Endothelial cell of umbilical vein (primary cell): Measurements from ENCODE around the gene ALG6. TPM values are rescaled to one million over a fixed set of nuclear protein-coding genes. Genes with fewer than 3 reads are reported as not detected.

Experiments used
- BruUV-seq: library from RNA; stranded (reverse); fragments of 400-500 nt; replicated peaks from 2 replicates; lab custom pipeline; 2021; lab: Mats Ljungman, UMichigan
- CTCF ChIA-PET: fragments of 300-600, 350-600 bp; sonication (Branson Sonifier 250); formaldehyde crosslinking; loops from one replicate; lab custom pipeline; 2021; ENCODE audit warnings: antibody characterized with exemption, inconsistent platforms; lab: Charles Lee
- POLR2A ChIA-PET: fragments of 300-600, 350-600 bp; sonication (Branson Sonifier 250); formaldehyde crosslinking; loops from one replicate; lab custom pipeline; 2021; ENCODE audit warnings: antibody characterized with exemption, inconsistent platforms; lab: Charles Lee
- DNase-seq: peaks from one replicate; pipeline ENCODE4 v3.0.0-alpha.2; 2011; ENCODE audit warnings: low read depth, low spot score
- FAIRE-seq: peaks from 2 replicates; lab custom pipeline; 2011; peaks lifted over from hg19 to GRCh38; lab: Jason Lieb, UNC
- H2AFZ ChIP-seq: 2 replicates; pipeline ENCODE4 v1.6.0; 2012; ENCODE audit warnings: low read depth, low read length, control low read depth, inconsistent platforms
- H3K27ac ChIP-seq: 2 replicates; pipeline ENCODE4 v1.5.1; 2011; ENCODE audit warnings: low read depth, mild to moderate bottlenecking, control low read depth, low read length, moderate library complexity; ENCODE audit not compliant: insufficient read depth
- H3K27me3 ChIP-seq, 2 experiments: 2 replicates each; pipeline versions ENCODE4 v1.6.0 to v1.6.1; 2011; ENCODE audit warnings: low read length in 2 of 2, mixed read lengths in 1 of 2; ENCODE audit not compliant: control insufficient read depth in 2 of 2, insufficient read depth in 2 of 2
- H3K36me3 ChIP-seq, 2 experiments: 2 replicates in 1 of 2; 3 replicates in 1 of 2; pipeline ENCODE4 v1.5.1; 2011; ENCODE audit warnings: low read length in 2 of 2, mild to moderate bottlenecking in 1 of 2, moderate library complexity in 1 of 2; ENCODE audit not compliant: control insufficient read depth in 2 of 2, insufficient read depth in 2 of 2; ENCODE audit errors: extremely low read depth in 1 of 2
- H3K4me1 ChIP-seq: 3 replicates; pipeline ENCODE4 v1.5.1; 2011; ENCODE audit warnings: mild to moderate bottlenecking, low read length; ENCODE audit not compliant: control insufficient read depth, insufficient read depth; ENCODE audit errors: extremely low read depth
- H3K4me2 ChIP-seq: 2 replicates; pipeline ENCODE4 v1.6.1; 2011; ENCODE audit warnings: low read length, control low read depth, mixed read lengths; ENCODE audit not compliant: insufficient read depth
- H3K4me3 ChIP-seq, 3 experiments: fragments of 200-600 bp in 1 of 3; sonication (generic), shearing (Covaris generic) in 1 of 3; replicated peaks in 1 of 3; 2 replicates each; pipeline ENCODE4 v1.5.1; 2011 to 2016; ENCODE audit warnings: control low read depth in 3 of 3, low read length in 3 of 3, mild to moderate bottlenecking in 2 of 3, inconsistent platforms in 1 of 3, low read depth in 1 of 3, moderate library complexity in 1 of 3; ENCODE audit not compliant: insufficient read depth in 1 of 3
- H3K79me2 ChIP-seq: 2 replicates; pipeline ENCODE4 v1.6.0; 2012; ENCODE audit warnings: low read length, inconsistent platforms; ENCODE audit not compliant: control insufficient read depth, insufficient read depth
- H3K9ac ChIP-seq: replicated peaks from 2 replicates; pipeline ENCODE3; 2011; ENCODE audit warnings: low read length, control low read depth; ENCODE audit not compliant: insufficient read depth; ENCODE audit errors: extremely low read depth
- H3K9me1 ChIP-seq: replicated peaks from 3 replicates; pipeline ENCODE4 v1.6.0; 2011; ENCODE audit warnings: mild to moderate bottlenecking, low read length; ENCODE audit not compliant: control insufficient read depth, insufficient read depth; ENCODE audit errors: extremely low read depth
- H3K9me3 ChIP-seq: replicated peaks from 2 replicates; pipeline ENCODE4 v1.5.1; 2012; ENCODE audit warnings: low read length, inconsistent platforms; ENCODE audit not compliant: control insufficient read depth, insufficient read depth
- H4K20me1 ChIP-seq: replicated peaks from 2 replicates; pipeline ENCODE3; 2011; ENCODE audit warnings: mild to moderate bottlenecking, low read length; ENCODE audit not compliant: control insufficient read depth, insufficient read depth; ENCODE audit errors: extremely low read depth
- EZH2 ChIP-seq: IDR thresholded peaks from 2 replicates; pipeline ENCODE4 v1.6.1; 2012; ENCODE audit warnings: borderline replicate concordance, low read depth, mild to moderate bottlenecking, moderate library complexity, low read length, inconsistent platforms; ENCODE audit not compliant: severe bottlenecking
- FOS ChIP-seq: IDR thresholded peaks from 2 replicates; pipeline ENCODE4 v1.6.1; 2011; ENCODE audit warnings: mild to moderate bottlenecking, low read length, moderate library complexity, borderline replicate concordance; ENCODE audit not compliant: insufficient read depth
- GATA2 ChIP-seq: IDR thresholded peaks from 2 replicates; pipeline ENCODE4 v1.7.0; 2011; ENCODE audit warnings: low read depth, mild to moderate bottlenecking, moderate library complexity, mixed read lengths, low read length; ENCODE audit not compliant: insufficient read length, insufficient read depth
- JUN ChIP-seq: IDR thresholded peaks from 2 replicates; pipeline ENCODE4 v1.6.1; 2011; ENCODE audit warnings: borderline replicate concordance, low read depth; ENCODE audit not compliant: insufficient read length, insufficient read depth
- MYC ChIP-seq: IDR thresholded peaks from one replicate; pipeline ENCODE4 v1.6.1; 2011; ENCODE audit warnings: mild to moderate bottlenecking, low read depth, low read length
- POLR2A ChIP-seq: IDR thresholded peaks from 2 replicates; pipeline ENCODE4 v1.6.1; 2012; ENCODE audit warnings: low read depth, mild to moderate bottlenecking, control low read depth, low read length
- POLR2AphosphoS5 ChIP-seq: IDR thresholded peaks from 2 replicates; pipeline ENCODE4 v1.6.1; 2012; ENCODE audit warnings: low read depth, mild to moderate bottlenecking, control low read depth, low read length, moderate library complexity; ENCODE audit not compliant: insufficient read depth
- dilution Hi-C: fragments of 300-500 bp; cut with MboI; formaldehyde crosslinking; loops from one replicate; pipeline ENCODE4 v1.15.0; 2019; ENCODE audit warnings: low sequenced_read_pairs; ENCODE audit not compliant: extremely low pct_ligation_motif_present
- intact Hi-C: fragments of 100-400 bp; cut with micrococcal nuclease; formaldehyde crosslinking; loops from one replicate; pipeline ENCODE4 v1.10.0; 2022
- polyA plus RNA-seq, 4 experiments: library from polyadenylated mRNA; depleted of rRNA in 3 of 4; stranded (reverse) in 3 of 4; unstranded in 1 of 4; fragments of >200 nt; gene quantifications; 2 replicates each; pipeline versions ENCODE4 v1.2.1 to v1.2.3, GENCODE V29; 2011 to 2012; ENCODE audit warnings: missing spikeins in 1 of 4
- total RNA-seq: library from RNA; stranded (reverse); gene quantifications from 2 replicates; pipeline ENCODE4 v1.2.3, GENCODE V29; 2021
- TF ChIP-seq, protein P1 (sequence below), 2 donors: IDR thresholded peaks; 1 replicate in 1 of 2; 2 replicates in 1 of 2; pipeline ENCODE4 v1.5.1; 2011; ENCODE audit warnings: low read length in 2 of 2, mild to moderate bottlenecking in 2 of 2, moderate library complexity in 2 of 2, control low read depth in 1 of 2, inconsistent platforms in 1 of 2, low read depth in 1 of 2; ENCODE audit not compliant: insufficient read depth in 1 of 2; ENCODE audit errors: extremely low read depth in 1 of 2
- TF ChIP-seq, protein P2 (sequence below): IDR thresholded peaks from 2 replicates; pipeline ENCODE4 v1.6.1; 2011; ENCODE audit not compliant: insufficient read depth, insufficient read length

Gene ALG6
- total and polyA plus RNA-seq, 2 donors (not counting 3 experiments of a cell fraction or from before 2014, with no cell fraction given): 14.4 to 17.3 TPM

DNA sequence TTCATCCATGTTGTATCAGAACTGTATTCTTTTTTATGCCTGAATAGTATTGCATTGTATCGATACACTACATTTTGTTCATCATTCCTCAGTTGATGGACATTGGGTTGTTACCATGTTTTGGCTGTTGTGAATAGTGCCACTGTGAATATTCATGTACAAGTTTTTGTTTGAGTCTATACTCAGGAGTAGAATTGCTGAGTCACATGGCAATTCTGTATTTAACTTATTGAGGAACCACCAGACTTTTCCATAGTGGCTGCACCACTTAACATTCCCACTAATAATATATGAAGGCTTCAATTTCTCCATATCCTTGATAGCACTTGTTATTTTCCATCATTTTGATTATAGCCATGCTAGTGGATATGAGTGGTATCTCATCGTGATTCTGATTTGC, 56.2 kb downstream of the ALG6 start:
- TF ChIP-seq POLR2AphosphoS5 (no peak), JUN (no peak), MYC (no peak), GATA2 (no peak), FOS (no peak), EZH2 (no peak), POLR2A (no peak)
- TF ChIP-seq, protein P1, sequence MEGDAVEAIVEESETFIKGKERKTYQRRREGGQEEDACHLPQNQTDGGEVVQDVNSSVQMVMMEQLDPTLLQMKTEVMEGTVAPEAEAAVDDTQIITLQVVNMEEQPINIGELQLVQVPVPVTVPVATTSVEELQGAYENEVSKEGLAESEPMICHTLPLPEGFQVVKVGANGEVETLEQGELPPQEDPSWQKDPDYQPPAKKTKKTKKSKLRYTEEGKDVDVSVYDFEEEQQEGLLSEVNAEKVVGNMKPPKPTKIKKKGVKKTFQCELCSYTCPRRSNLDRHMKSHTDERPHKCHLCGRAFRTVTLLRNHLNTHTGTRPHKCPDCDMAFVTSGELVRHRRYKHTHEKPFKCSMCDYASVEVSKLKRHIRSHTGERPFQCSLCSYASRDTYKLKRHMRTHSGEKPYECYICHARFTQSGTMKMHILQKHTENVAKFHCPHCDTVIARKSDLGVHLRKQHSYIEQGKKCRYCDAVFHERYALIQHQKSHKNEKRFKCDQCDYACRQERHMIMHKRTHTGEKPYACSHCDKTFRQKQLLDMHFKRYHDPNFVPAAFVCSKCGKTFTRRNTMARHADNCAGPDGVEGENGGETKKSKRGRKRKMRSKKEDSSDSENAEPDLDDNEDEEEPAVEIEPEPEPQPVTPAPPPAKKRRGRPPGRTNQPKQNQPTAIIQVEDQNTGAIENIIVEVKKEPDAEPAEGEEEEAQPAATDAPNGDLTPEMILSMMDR (IDR thresholded peaks at IDR 0.05; ENCODE audit: extremely low read depth in 1 of 2, insufficient read depth in 1 of 2, low read depth in 1 of 2, low read length in 2 of 2): no peak
- TF ChIP-seq, protein P2, sequence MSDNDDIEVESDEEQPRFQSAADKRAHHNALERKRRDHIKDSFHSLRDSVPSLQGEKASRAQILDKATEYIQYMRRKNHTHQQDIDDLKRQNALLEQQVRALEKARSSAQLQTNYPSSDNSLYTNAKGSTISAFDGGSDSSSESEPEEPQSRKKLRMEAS: no peak
- BruUV-seq: no TSS peak
- Histone ChIP-seq H4K20me1 (no peaks in the 10 kb centered on the region), H3K9me1 (no peaks in the 10 kb centered on the region), H3K4me1 (no peaks in the 10 kb centered on the region), H3K4me3 (no peak overlapping the region), H3K9me3 (no peaks in the 10 kb centered on the region), H3K4me2 (no peak overlapping the region), H3K27ac (no peak overlapping the region), H3K79me2 (no peaks in the 10 kb centered on the region), H3K36me3 (no peaks in the 10 kb centered on the region), H3K9ac (no peak overlapping the region), H2AFZ (no peak overlapping the region), H3K27me3 (no peaks in the 10 kb centered on the region)
- CTCF ChIA-PET: no interaction called here
- intact Hi-C loops: no loop called here
- DNase-seq (no peak), FAIRE-seq (no peak)
- dilution Hi-C loops: no loop called here
- POLR2A ChIA-PET: no interaction called here
